Natural killer cell treated with Interleukin-12 subunit alpha and Interleukin-12 subunit beta and Interleukin-15 and Interleukin-18, amount 100 ng/mL, for 72 hours (primary cell): Measurements from ENCODE around the gene SLC10A1. TPM values are rescaled to one million over a fixed set of nuclear protein-coding genes. Genes with fewer than 3 reads are reported as not detected.

Source experiments
- ATAC-seq, 2 donors: fragments of 150-1000 bp; cut with Tn5 transposase in 1 of 2; sonication (Bioruptor Pico), chemical (Tn5 transposase) in 1 of 2; 2 replicates each; pipeline ENCODE4 v1.10.0; 2021
- DNase-seq: peaks from one replicate; pipeline ENCODE4 v3.0.0; 2022; ENCODE audit warnings: low spot score
- H3K27ac Mint-ChIP-seq, 2 donors: 1 replicate in 1 of 2; 2 replicates in 1 of 2; pipeline ENCODE4 v1.8.0; 2022; ENCODE audit warnings: mixed read lengths in 2 of 2, mild to moderate bottlenecking in 1 of 2, moderate library complexity in 1 of 2
- H3K27me3 Mint-ChIP-seq, 2 donors: 1 replicate in 1 of 2; 2 replicates in 1 of 2; pipeline ENCODE4 v1.8.0; 2022; ENCODE audit warnings: mixed read lengths in 2 of 2
- H3K36me3 Mint-ChIP-seq: one replicate; pipeline ENCODE4 v1.8.0; 2022; ENCODE audit warnings: mixed read lengths
- H3K4me1 Mint-ChIP-seq, 2 donors: 1 replicate in 1 of 2; 2 replicates in 1 of 2; pipeline ENCODE4 v1.8.0; 2022; ENCODE audit warnings: low read depth in 2 of 2, mixed read lengths in 2 of 2, mild to moderate bottlenecking in 1 of 2
- H3K4me3 Mint-ChIP-seq: one replicate; pipeline ENCODE4 v1.8.0; 2022; ENCODE audit warnings: mixed read lengths
- H3K9me3 Mint-ChIP-seq: 2 replicates; pipeline ENCODE4 v1.8.0; 2022; ENCODE audit warnings: mixed read lengths
- total RNA-seq, 2 donors: library from RNA; stranded (reverse); gene quantifications; one replicate each; pipeline ENCODE4 v1.2.3, GENCODE V29; 2022

Gene SLC10A1
- total RNA-seq, 2 donors from 2014 or later, result not detected

DNA sequence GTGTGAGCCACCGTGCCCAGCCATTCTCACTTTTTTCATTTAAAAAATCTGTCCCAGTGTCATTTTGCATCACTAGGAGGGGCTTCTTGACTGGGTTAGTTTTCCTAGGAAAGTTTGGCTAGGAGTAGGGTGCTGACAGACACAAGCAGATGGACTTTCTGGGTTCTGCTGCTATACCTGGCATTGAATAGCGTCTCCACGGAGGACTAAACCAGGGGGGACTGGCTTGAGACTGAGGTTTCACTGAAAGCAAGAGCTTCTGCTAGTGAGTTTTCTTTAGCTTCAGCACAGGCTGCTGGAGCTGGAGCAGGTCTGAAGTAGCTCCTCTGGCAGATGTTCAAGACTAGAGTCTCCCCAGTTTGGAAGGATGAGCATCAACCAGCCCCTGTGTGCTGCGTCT is 1.4 kb downstream of the SLC10A1 start:
- Mint-ChIP-seq H3K9me3 (no peaks in the 10 kb centered on the region), H3K27ac (no peak overlapping the region), H3K4me1 (no peaks in the 10 kb centered on the region), H3K4me3 (no peak overlapping the region), H3K36me3 (peaks cover 8% of the 10 kb centered on the region), H3K27me3 (no peaks in the 10 kb centered on the region)
- ATAC-seq (no peak), DNase-seq (no peak)

DNA sequence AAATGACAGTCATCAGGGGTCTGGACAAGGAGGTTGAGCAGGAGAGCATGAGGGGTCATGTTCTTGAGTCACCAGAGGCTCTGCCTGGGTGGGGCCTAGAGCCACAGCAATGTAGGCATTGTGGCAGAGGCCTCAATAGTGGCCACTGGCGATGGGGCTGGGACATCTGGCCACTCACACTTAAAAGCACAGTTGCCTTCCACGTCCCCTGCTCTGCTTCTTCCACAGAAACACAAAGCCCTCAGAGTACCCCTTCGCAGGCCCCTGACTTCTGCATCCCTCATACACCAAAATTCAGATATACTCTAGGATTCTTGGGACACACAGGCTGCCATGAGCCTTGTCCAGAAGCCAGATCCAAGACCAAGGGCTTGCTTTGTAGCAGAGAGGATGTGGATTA is 2.2 kb downstream of the SLC10A1 start:
- Mint-ChIP-seq H3K27ac (no peak overlapping the region), H3K27me3 (no peaks in the 10 kb centered on the region), H3K4me1 (no peaks in the 10 kb centered on the region), H3K36me3 (no peaks in the 10 kb centered on the region), H3K4me3 (no peak overlapping the region), H3K9me3 (no peaks in the 10 kb centered on the region)
- DNase-seq (no peak), ATAC-seq (no peak)

DNA sequence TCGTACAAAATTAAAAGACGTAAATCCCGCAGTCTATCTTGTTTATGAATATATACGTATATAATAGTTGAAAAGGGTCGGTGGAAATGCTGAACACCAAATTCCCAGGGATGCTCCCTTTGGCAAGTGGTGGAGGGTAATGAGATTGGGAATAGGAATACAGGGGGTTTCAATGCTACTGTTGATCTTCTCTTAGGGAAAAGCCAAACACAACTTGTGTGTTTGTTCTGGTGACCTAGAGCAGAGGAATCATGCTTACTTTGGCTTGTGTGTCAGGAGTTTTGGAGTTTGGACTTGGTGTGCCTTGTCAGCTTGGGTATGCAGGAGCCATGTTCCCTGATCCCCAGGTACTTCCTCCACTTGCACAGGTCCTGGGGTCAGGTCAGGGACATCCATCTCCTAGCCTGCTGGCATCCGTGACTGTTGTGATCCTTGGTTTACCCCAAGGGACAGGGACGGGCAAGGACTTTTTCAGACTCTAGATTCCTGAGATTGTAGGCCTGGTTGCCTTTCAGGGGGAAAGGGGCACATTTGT is 4.1 kb downstream of the SLC10A1 start:
- Mint-ChIP-seq H3K4me3 (no peak overlapping the region), H3K27ac (no peak overlapping the region), H3K4me1 (no peaks in the 10 kb centered on the region), H3K9me3 (no peaks in the 10 kb centered on the region), H3K36me3 (no peaks in the 10 kb centered on the region), H3K27me3 (no peaks in the 10 kb centered on the region)
- ATAC-seq (no peak), DNase-seq (no peak)

GRCh38 chr14:69789118-69789640 is 7.9 kb downstream of the SLC10A1 start:
- no peaks in the 10 kb centered on the region for H3K4me1 Mint-ChIP-seq
- ATAC-seq (no peak), DNase-seq (no peak)
- H3K9me3 Mint-ChIP-seq, result no peaks in the 10 kb centered on the region
- H3K27me3 Mint-ChIP-seq, result no peaks in the 10 kb centered on the region
- no peaks in the 10 kb centered on the region for H3K36me3 Mint-ChIP-seq
- no peak overlapping the region for H3K27ac Mint-ChIP-seq
- no peak overlapping the region for H3K4me3 Mint-ChIP-seq

DNA sequence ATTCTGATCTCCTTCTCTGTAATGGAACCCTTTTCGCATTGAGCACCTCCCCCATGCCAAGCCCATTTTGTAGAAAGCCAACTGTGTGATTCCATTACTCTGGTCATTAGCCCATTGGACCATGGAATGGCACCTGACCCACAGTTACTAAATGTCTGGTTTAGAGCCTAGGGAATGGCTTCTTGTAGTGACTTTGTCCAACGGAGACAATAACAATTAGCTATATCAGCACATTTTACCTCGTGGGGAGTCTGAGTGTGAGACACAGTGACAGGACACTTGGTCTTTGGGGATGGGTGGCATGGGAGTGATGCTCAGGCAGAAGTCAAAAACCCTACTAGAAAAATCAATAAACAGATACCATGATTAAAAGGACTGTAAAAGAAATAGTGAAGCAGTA is 10.4 kb downstream of the SLC10A1 start:
- H3K9me3 Mint-ChIP-seq, result no peaks in the 10 kb centered on the region
- ATAC-seq, result no peak
- no peak overlapping the region for H3K4me3 Mint-ChIP-seq
- H3K4me1 Mint-ChIP-seq, result no peaks in the 10 kb centered on the region
- no peaks in the 10 kb centered on the region for H3K27me3 Mint-ChIP-seq
- DNase-seq, result no peak
- H3K27ac Mint-ChIP-seq, result no peak overlapping the region
- peaks cover 3% of the 10 kb centered on the region for H3K36me3 Mint-ChIP-seq

GRCh38 chr14:69784942-69785341 is 12.1 kb downstream of the SLC10A1 start:
- no peaks in the 10 kb centered on the region for H3K27me3 Mint-ChIP-seq
- ATAC-seq, result peak in 1 of 2 donors; percentile 41
- no peak overlapping the region for H3K27ac Mint-ChIP-seq
- peaks cover 9% of the 10 kb centered on the region for H3K36me3 Mint-ChIP-seq
- H3K9me3 Mint-ChIP-seq, result no peaks in the 10 kb centered on the region
- H3K4me3 Mint-ChIP-seq, result no peak overlapping the region
- peaks cover 5 to 6% of the 10 kb centered on the region in 2 donors for H3K4me1 Mint-ChIP-seq
- no peak for DNase-seq

DNA sequence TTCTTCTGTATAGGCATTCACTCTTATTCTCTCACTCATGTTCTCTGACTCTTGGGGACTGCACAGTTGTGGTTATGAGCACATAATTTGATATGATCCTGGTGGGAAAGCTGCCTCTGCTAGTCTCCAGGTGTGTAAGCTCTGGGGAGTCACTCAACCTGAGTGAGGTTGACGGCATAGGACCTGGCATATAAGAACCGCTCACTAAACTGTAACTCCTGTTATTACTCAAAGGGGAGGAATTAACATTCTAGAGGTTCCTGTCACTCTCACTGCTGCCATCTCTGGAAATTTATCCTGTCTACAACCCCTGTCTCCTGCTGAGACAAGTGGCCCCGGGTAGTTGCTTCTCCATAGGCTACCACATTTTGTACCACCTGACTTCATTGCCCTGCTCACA is 16.1 kb downstream of the SLC10A1 start:
- H3K9me3 Mint-ChIP-seq, result no peaks in the 10 kb centered on the region
- peaks cover 41% of the 10 kb centered on the region for H3K36me3 Mint-ChIP-seq
- peak overlapping the region in 1 of 2 donors; percentile 38 for H3K27ac Mint-ChIP-seq
- ATAC-seq (peak in 1 of 2 donors; percentile 17), DNase-seq (no peak)
- peaks cover 29 to 35% of the 10 kb centered on the region in 2 donors for H3K4me1 Mint-ChIP-seq
- H3K4me3 Mint-ChIP-seq, result no peak overlapping the region
- H3K27me3 Mint-ChIP-seq, result no peaks in the 10 kb centered on the region

- no peak for ATAC-seq
- DNase-seq, result no peak
- H3K27me3 Mint-ChIP-seq, result no peaks in the 10 kb centered on the region
Measured at GRCh38 chr14:69780092-69780491, 16.9 kb downstream of the SLC10A1 start.

DNA sequence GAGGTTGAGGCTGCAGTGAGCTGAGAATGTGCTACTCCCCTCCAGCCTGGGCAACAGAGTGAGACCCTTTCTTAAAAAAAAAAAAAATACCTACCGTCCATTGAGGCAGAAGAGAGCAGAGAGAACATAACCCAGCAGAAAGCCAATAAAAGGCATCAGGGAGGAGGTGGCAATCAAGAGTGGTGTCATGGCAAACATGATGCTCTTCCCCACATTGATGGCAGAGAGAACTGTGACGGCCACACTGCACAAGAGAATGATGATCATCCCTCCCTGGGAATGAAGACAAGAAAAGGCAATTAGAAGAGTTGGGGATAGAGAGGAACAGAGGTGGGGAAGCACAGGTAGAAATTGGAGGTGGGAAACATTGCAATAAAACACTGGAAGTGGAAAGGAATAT is 18.0 kb downstream of the SLC10A1 start:
- H3K27ac Mint-ChIP-seq, result peak overlapping the region; percentile 59 to 69
- H3K36me3 Mint-ChIP-seq, result peaks cover 51% of the 10 kb centered on the region
- no peak overlapping the region for H3K4me3 Mint-ChIP-seq

More at GRCh38 chr14:69780092-69780491, 16.9 kb downstream of the SLC10A1 start:
- no peaks in the 10 kb centered on the region for H3K9me3 Mint-ChIP-seq
- no peak overlapping the region for H3K27ac Mint-ChIP-seq
- no peak overlapping the region for H3K4me3 Mint-ChIP-seq
- H3K4me1 Mint-ChIP-seq, result peaks cover 34 to 40% of the 10 kb centered on the region in 2 donors
- H3K36me3 Mint-ChIP-seq, result peaks cover 46% of the 10 kb centered on the region

GRCh38 chr14:69776875-69777453 is 20.1 kb downstream of the SLC10A1 start:
- Mint-ChIP-seq H3K27me3 (no peaks in the 10 kb centered on the region), H3K4me1 (peaks cover 51% of the 10 kb centered on the region in 2 donors), H3K36me3 (peaks cover 58% of the 10 kb centered on the region), H3K4me3 (peak overlapping the region; percentile 38), H3K9me3 (no peaks in the 10 kb centered on the region), H3K27ac (peak overlapping the region; percentile 59 to 84)
- DNase-seq (no peak), ATAC-seq (no peak)

More for the DNA sequence above, 18.0 kb downstream of the SLC10A1 start:
- H3K4me1 Mint-ChIP-seq, result peaks cover 36 to 46% of the 10 kb centered on the region in 2 donors
- no peaks in the 10 kb centered on the region for H3K27me3 Mint-ChIP-seq
- H3K9me3 Mint-ChIP-seq, result no peaks in the 10 kb centered on the region
- DNase-seq (no peak), ATAC-seq (no peak)

DNA sequence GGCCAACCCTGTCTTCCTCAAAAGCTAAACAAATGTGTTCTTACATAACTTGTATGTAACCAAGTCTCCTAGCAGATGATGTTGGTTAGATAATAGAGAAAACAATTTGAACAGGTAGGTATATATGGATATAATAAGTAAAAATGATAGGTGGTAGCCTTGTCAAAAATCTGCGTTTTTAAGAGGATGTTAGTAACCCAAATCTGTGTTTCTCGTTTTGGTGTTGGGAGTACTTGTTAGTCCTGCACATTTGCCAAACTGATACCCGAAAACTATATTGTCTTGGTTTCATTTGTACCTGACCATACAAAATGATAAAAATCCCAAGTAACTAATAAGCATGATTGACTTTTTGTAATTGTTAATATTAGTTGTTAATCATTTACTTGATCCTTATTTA is 22.0 kb downstream of the SLC10A1 start:
- no peak overlapping the region for H3K4me3 Mint-ChIP-seq
- peaks cover 62% of the 10 kb centered on the region for H3K36me3 Mint-ChIP-seq
- H3K4me1 Mint-ChIP-seq, result peaks cover 57 to 59% of the 10 kb centered on the region in 2 donors
- DNase-seq (no peak), ATAC-seq (no peak)
- H3K27me3 Mint-ChIP-seq, result no peaks in the 10 kb centered on the region
- no peaks in the 10 kb centered on the region for H3K9me3 Mint-ChIP-seq
- H3K27ac Mint-ChIP-seq, result peak overlapping the region; percentile 11 to 44

DNA sequence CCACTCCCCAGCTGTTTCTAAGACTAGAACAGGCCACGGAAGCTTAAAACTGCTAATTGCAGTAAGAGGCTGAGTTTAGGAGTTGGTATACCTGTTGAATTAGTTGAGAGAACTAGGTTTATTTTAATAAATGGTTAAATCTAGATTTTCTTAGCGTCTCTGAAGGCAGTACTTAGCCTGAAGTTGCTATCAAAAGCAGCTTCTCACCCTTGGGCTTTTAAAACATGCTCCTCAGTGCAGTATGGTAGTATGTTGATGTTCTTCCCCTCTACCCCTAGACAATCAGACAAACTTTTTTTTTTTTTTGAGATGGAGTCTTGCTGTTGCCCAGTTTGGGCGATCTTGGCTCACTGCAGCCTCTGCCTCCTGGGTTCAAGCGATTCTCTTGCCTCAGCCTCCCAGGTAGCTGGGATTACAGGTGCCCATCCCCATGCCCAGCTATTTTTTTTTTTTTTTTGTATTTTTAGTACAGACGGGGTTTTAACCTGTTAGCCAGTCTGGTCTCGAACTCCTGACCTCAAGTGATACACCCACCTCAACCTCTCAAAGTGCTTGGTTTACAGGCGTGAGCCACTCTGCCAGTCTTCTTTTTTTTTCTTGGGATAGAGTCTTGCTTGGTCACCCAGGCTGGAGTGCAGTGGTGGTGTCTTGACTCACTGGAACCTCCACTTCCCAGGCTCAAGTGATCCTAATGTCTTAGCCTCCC is 23.3 kb downstream of the SLC10A1 start:
- Mint-ChIP-seq H3K27me3 (no peaks in the 10 kb centered on the region), H3K36me3 (peaks cover 66% of the 10 kb centered on the region), H3K9me3 (no peaks in the 10 kb centered on the region), H3K4me3 (no peak overlapping the region), H3K4me1 (peaks cover 60 to 66% of the 10 kb centered on the region in 2 donors), H3K27ac (peak overlapping the region; percentile 11 to 44)
- DNase-seq (no peak), ATAC-seq (no peak)

GRCh38 chr14:69772082-69773017 is 24.7 kb downstream of the SLC10A1 start:
- H3K4me1 Mint-ChIP-seq, result peaks cover 67 to 69% of the 10 kb centered on the region in 2 donors
- peaks cover 67% of the 10 kb centered on the region for H3K36me3 Mint-ChIP-seq
- H3K4me3 Mint-ChIP-seq, result no peak overlapping the region
- H3K27ac Mint-ChIP-seq, result peak overlapping the region; percentile 18 to 48
- DNase-seq (no peak), ATAC-seq (no peak)
- no peaks in the 10 kb centered on the region for H3K27me3 Mint-ChIP-seq
- no peaks in the 10 kb centered on the region for H3K9me3 Mint-ChIP-seq
